A549 (cell line): Measurements from ENCODE around the gene SLC39A11. TPM values are rescaled to one million over a fixed set of nuclear protein-coding genes. Genes with fewer than 3 reads are reported as not detected.

Experiments
- ATAC-seq, 2 experiments: fragments of 200-7000 bp in 1 of 2; fragments of >200 bp in 1 of 2; cut with Nextera tagmentation in 1 of 2; cut with Tn5 transposase in 1 of 2; 3 replicates each; pipeline versions ENCODE4 v1.8.0 to v1.9.1; 2018 to 2020; ENCODE audit warnings: mild to moderate bottlenecking in 1 of 2, moderate library complexity in 1 of 2
- CTCF ChIA-PET: fragments of 300-600 bp; sonication (Branson Sonifier 250); formaldehyde crosslinking; extraction: SDS; loops from one replicate; lab custom pipeline; 2021; ENCODE audit warnings: antibody characterized with exemption, inconsistent platforms; lab: Yijun Ruan, JAX
- POLR2A ChIA-PET: fragments of 350-600 bp; formaldehyde crosslinking; extraction: SDS; loops from one replicate; lab custom pipeline; 2021; ENCODE audit warnings: antibody characterized with exemption, inconsistent platforms; lab: Yijun Ruan, JAX
- DNase-seq, 2 experiments: peaks; one replicate each; pipeline versions ENCODE4 v3.0.0 to v3.0.0-alpha.2; 2011 to 2016; ENCODE audit warnings: low read depth in 1 of 2, low spot score in 1 of 2
- FAIRE-seq: peaks from 2 replicates; lab custom pipeline; 2011; peaks lifted over from hg19 to GRCh38; lab: Jason Lieb, UNC
- H3K27ac ChIP-seq, 2 experiments: fragments of >200 bp; sonication (Bioruptor Twin); formaldehyde crosslinking; 3 replicates each; pipeline ENCODE4 v1.5.1; 2016 to 2017
- H3K4me1 ChIP-seq: fragments of >200 bp; sonication (Bioruptor Twin); formaldehyde crosslinking; 3 replicates; pipeline ENCODE4 v1.6.1; 2016
- H3K4me2 ChIP-seq: fragments of >200 bp; sonication (Bioruptor Twin); formaldehyde crosslinking; 3 replicates; pipeline ENCODE4 v1.6.1; 2016
- H3K4me3 ChIP-seq: fragments of >200 bp; sonication (Bioruptor Twin); formaldehyde crosslinking; 3 replicates; pipeline ENCODE4 v1.5.1; 2016
- H3K9me3 ChIP-seq: fragments of >200 bp; sonication (Bioruptor Twin); formaldehyde crosslinking; 3 replicates; pipeline ENCODE4 v1.6.1; 2016
- BHLHE40 ChIP-seq: IDR thresholded peaks from 2 replicates; pipeline ENCODE4 v1.6.1; 2012; ENCODE audit warnings: low read depth, low read length, inconsistent platforms
- CBX8 ChIP-seq: fragments of 200-600 bp; sonication (generic); IDR thresholded peaks from 2 replicates; pipeline ENCODE4 v1.6.1; 2016
- CHD2 ChIP-seq: fragments of 150-350 bp; IDR thresholded peaks from 2 replicates; pipeline ENCODE4 v1.6.1; 2014; ENCODE audit warnings: low read length; ENCODE audit not compliant: partially characterized antibody
- EHF ChIP-seq: fragments of 250-450 bp; sonication (Bioruptor Pico); IDR thresholded peaks from 2 replicates; pipeline ENCODE4 v1.5.0; 2020; ENCODE audit warnings: mild to moderate bottlenecking
- FOSB ChIP-seq: fragments of 250-450 bp; sonication (Bioruptor Pico); IDR thresholded peaks from 2 replicates; pipeline ENCODE4 v1.5.0; 2020; ENCODE audit warnings: mild to moderate bottlenecking, moderate library complexity
- FOSL2 ChIP-seq, 2 experiments: fragments of 450-650 bp in 1 of 2; fragments of >200 bp in 1 of 2; sonication (Bioruptor Twin) in 1 of 2; formaldehyde crosslinking; IDR thresholded peaks; 2 replicates each; pipeline versions ENCODE4 v1.5.0 to v1.6.1; 2016 to 2020; ENCODE audit warnings: mild to moderate bottlenecking in 1 of 2, moderate library complexity in 1 of 2
- FOXS1 ChIP-seq: fragments of 250-450 bp; sonication (Bioruptor Pico); IDR thresholded peaks from 2 replicates; pipeline ENCODE4 v1.5.0; 2020; ENCODE audit warnings: mild to moderate bottlenecking, moderate library complexity
- GATA3 ChIP-seq: IDR thresholded peaks from 2 replicates; pipeline ENCODE4 v1.6.1; 2012; ENCODE audit warnings: borderline replicate concordance
- HEYL ChIP-seq: fragments of 250-450 bp; sonication (Bioruptor Pico); IDR thresholded peaks from 2 replicates; pipeline ENCODE4 v1.8.0; 2021; ENCODE audit warnings: mild to moderate bottlenecking, moderate library complexity
- HOXA7 ChIP-seq: fragments of 250-450 bp; sonication (Bioruptor Pico); IDR thresholded peaks from 2 replicates; pipeline ENCODE4 v1.5.0; 2020; ENCODE audit warnings: mild to moderate bottlenecking, moderate library complexity
- HOXB5 ChIP-seq: fragments of 250-450 bp; sonication (Bioruptor Pico); IDR thresholded peaks from 2 replicates; pipeline ENCODE4 v1.5.0; 2020; ENCODE audit warnings: mild to moderate bottlenecking, moderate library complexity
- KDM1A ChIP-seq: fragments of 200-600 bp; sonication (generic); IDR thresholded peaks from 2 replicates; pipeline ENCODE4 v1.6.1; 2016; ENCODE audit warnings: low read depth, mild to moderate bottlenecking
- MAFK ChIP-seq: fragments of 450-650 bp; IDR thresholded peaks from 2 replicates; pipeline ENCODE4 v1.6.1; 2014; ENCODE audit not compliant: partially characterized antibody
- MYC ChIP-seq: IDR thresholded peaks from 2 replicates; pipeline ENCODE4 v1.6.1; 2012; ENCODE audit warnings: mild to moderate bottlenecking, inconsistent platforms, low read length, improper control_type of control experiment, borderline replicate concordance
- NPAS2 ChIP-seq: fragments of 250-450 bp; sonication (Bioruptor Pico); IDR thresholded peaks from 2 replicates; pipeline ENCODE4 v1.8.0; 2022; ENCODE audit warnings: mild to moderate bottlenecking, moderate library complexity, borderline replicate concordance
- PHF8 ChIP-seq: fragments of 200-600 bp; sonication (generic); IDR thresholded peaks from 2 replicates; pipeline ENCODE4 v1.6.1; 2016; ENCODE audit warnings: low read depth, mild to moderate bottlenecking, antibody characterized with exemption, moderate library complexity, borderline replicate concordance
- RAD21 ChIP-seq, 2 experiments: fragments of >200 bp in 1 of 2; sonication (Bioruptor Twin) in 1 of 2; formaldehyde crosslinking in 1 of 2; IDR thresholded peaks in 1 of 2; conservative IDR thresholded peaks in 1 of 2; 2 replicates in 1 of 2; 3 replicates in 1 of 2; pipeline ENCODE4 v1.6.1; 2012 to 2018; ENCODE audit warnings: inconsistent platforms in 1 of 2
- RARB ChIP-seq: fragments of 250-450 bp; sonication (Bioruptor Pico); IDR thresholded peaks from 2 replicates; pipeline ENCODE4 v1.8.0; 2021; ENCODE audit warnings: mild to moderate bottlenecking, moderate library complexity
- RFX5 ChIP-seq: fragments of 450-650 bp; IDR thresholded peaks from 2 replicates; pipeline ENCODE4 v1.7.1; 2014; ENCODE audit warnings: antibody characterized with exemption, mild to moderate bottlenecking, moderate library complexity
- ZC3H11A ChIP-seq: fragments of 450-650 bp; IDR thresholded peaks from 2 replicates; pipeline ENCODE4 v1.6.1; 2014; ENCODE audit warnings: antibody characterized with exemption, mild to moderate bottlenecking
- WGBS: methylation state at CpG from one replicate; pipeline ENCODE4 v1.1.6; 2017; ENCODE audit errors: missing lambda C conversion rate; 5-methylcytosine and 5-hydroxymethylcytosine counted together
- polyA plus RNA-seq, 4 experiments: library from polyadenylated mRNA; depleted of rRNA in 3 of 4; stranded (reverse); fragments of >200 nt; fragmentation: RNase III in 1 of 4; extraction: RNeasy Plus Mini Kit Qiagen cat#74134 plus additional on column Dnase treatment in 1 of 4; gene quantifications; 2 replicates in 3 of 4; 3 replicates in 1 of 4; pipeline ENCODE4 v1.2.3, GENCODE V29; 2011 to 2017
- TF ChIP-seq, protein P1 (sequence below): fragments of >200 bp; sonication (Bioruptor Twin); formaldehyde crosslinking; IDR thresholded peaks from 3 replicates; pipeline ENCODE4 v1.6.1; 2016

The SLC39A11 gene
- polyA plus RNA-seq, 2 of the 4 experiments (the other 2 are of a cell fraction): 18.4 to 25.2 TPM

DNA sequence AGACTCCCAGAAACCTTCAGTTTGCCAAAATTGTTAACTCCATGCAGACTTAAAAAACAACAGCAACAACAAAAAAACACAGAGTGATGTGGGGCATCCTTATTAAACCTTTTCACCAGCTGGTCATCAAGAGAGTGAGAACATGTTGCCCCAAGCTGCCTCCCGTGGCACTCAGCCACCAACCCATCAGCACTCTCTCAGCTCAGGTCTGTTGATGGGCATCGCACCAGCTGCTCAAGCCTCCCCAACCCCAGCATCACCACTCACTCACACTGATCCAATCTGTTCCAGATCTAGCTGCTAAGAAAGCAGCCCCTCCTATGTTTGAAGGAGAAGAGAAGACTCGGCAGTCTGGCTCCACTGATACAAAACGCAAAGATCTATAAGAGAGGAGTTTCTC lies 46.8 kb downstream of the SLC39A11 start:
- ChIA-PET CTCF (interaction anchor here (0.6 to 1.2 kb wide), 2 partner anchors 60 to 130 kb away, joined by 3 read pairs; no protein-coding TSS in a partner anchor), POLR2A (no interaction called here)
- 80% methylated on average over 4 of the region's 4 CpGs for WGBS
- H3K27ac ChIP-seq: no peak overlapping the region
- no peak for ATAC-seq
- DNase-seq: no peak
- no peak overlapping the region for H3K4me2 ChIP-seq
- no peak overlapping the region for H3K4me3 ChIP-seq
- peaks cover 7% of the 10 kb centered on the region; the same call in 1 of the 3 replicates for H3K4me1 ChIP-seq
- peak; percentile 49 for FAIRE-seq
- TF ChIP-seq MYC (no peak), KDM1A (no peak), PHF8 (no peak), CHD2 (no peak), RFX5 (no peak), GATA3 (no peak)
- TF ChIP-seq, all 56 proteins: peak for 0
- H3K9me3 ChIP-seq: peaks cover 2% of the 10 kb centered on the region; the same call in 1 of the 3 replicates

DNA sequence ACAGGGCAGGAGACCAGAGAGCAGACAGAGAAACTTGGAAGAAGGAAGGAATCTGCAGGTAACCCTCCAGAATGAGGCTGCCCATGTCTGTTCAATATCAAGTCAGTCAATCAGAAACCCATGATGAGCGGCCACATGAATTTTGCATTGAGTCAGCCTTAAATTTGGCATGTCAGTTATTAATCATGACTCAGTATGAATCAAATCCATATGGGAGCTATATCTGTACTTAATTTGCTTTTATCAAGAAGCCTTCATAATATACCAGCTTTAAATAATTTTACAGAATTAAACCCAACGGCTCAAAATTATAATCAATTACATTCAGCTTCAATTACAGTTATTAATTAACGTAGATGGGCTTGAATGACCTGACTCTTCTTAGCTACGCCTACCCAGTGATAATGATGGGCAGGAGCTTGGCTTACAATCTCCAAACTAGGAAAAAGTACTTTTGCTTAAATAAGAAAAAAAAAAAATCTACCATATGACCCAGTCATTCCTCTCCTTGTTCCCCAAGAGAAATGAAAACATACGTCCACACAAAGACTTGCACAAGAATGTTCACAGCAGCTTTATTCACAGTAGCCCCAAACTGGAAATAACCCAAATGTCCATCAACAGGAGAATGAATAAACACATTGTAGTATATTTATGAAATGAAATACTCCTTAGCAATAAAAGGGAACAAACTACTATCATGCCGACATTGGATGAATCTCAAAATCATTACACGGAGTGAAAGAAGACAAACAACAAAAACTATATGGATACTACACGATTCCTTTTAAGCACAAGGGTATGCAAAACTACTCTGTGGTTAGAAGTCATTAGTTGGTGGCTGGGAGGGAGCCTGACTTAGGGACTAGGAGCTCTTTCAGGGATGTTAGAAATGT lies 48.6 kb downstream of the SLC39A11 start:
- Histone ChIP-seq H3K4me1 (peaks cover 7% of the 10 kb centered on the region; the same call in 1 of the 3 replicates), H3K4me2 (no peak overlapping the region), H3K4me3 (no peak overlapping the region), H3K9me3 (peaks cover 9% of the 10 kb centered on the region), H3K27ac (no peak overlapping the region)
- ChIA-PET POLR2A (no interaction called here), CTCF (interaction anchor here (0.5 to 2.1 kb wide), 6 partner anchors 10 to 194 kb away, joined by 3 to 5 read pairs (median 3); no protein-coding TSS in a partner anchor)
- WGBS: 83% methylated on average over 8 of the region's 8 CpGs
- DNase-seq (no peak), FAIRE-seq (no peak), ATAC-seq (no peak)
- TF ChIP-seq HOXB5 (no peak), FOSB (CRISPR knock-in tag) (no peak), FOSL2 (IDR thresholded peaks at IDR 0.05) (no peak), FOSL2 (CRISPR knock-in tag; IDR thresholded peaks at IDR 0.05) (no peak), RAD21 (conservative IDR thresholded peaks at IDR 0.05 in 1 of 2, IDR thresholded peaks at IDR 0.05 in 1 of 2) (no peak), RARB (no peak), BHLHE40 (no peak), HEYL (CRISPR knock-in tag) (no peak), MAFK (no peak), FOXS1 (CRISPR knock-in tag) (no peak), NPAS2 (CRISPR knock-in tag) (no peak), CHD2 (no peak), ZC3H11A (no peak), HOXA7 (no peak), CBX8 (no peak), EHF (CRISPR knock-in tag) (no peak)
- TF ChIP-seq, protein P1, sequence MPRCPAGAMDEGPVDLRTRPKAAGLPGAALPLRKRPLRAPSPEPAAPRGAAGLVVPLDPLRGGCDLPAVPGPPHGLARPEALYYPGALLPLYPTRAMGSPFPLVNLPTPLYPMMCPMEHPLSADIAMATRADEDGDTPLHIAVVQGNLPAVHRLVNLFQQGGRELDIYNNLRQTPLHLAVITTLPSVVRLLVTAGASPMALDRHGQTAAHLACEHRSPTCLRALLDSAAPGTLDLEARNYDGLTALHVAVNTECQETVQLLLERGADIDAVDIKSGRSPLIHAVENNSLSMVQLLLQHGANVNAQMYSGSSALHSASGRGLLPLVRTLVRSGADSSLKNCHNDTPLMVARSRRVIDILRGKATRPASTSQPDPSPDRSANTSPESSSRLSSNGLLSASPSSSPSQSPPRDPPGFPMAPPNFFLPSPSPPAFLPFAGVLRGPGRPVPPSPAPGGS: no peak
